SK-N-SH (cell line): ENCODE data around the gene PTCH2. TPM values are rescaled to one million over a fixed set of nuclear protein-coding genes. Genes with fewer than 3 reads are reported as not detected.

ENCODE experiments used
- CTCF ChIA-PET: fragments of 300-600, 350-600 bp; formaldehyde crosslinking; extraction: SDS; loops from one replicate; lab custom pipeline; 2021; lab: Yijun Ruan, JAX
- POLR2A ChIA-PET: fragments of 350-600 bp; sonication (Branson Sonifier 250); formaldehyde crosslinking; extraction: SDS; loops from one replicate; lab custom pipeline; 2020; ENCODE audit warnings: antibody characterized with exemption, inconsistent platforms; lab: Yijun Ruan, JAX
- DNase-seq: peaks from one replicate; pipeline ENCODE4 v3.0.0; 2012
- H2AFZ ChIP-seq: fragments of 200-600 bp; sonication (generic); 2 replicates; pipeline ENCODE4 v1.8.1; 2016; ENCODE audit warnings: antibody characterized with exemption, mild to moderate bottlenecking, low read depth
- H3F3A ChIP-seq: fragments of 200-600 bp; sonication (generic); replicated peaks from 2 replicates; pipeline ENCODE3; 2016; ENCODE audit warnings: antibody characterized with exemption, mild to moderate bottlenecking; ENCODE audit not compliant: insufficient read depth
- H3K27ac ChIP-seq, 2 experiments: fragments of 200-500 bp in 1 of 2; fragments of 200-600 bp in 1 of 2; sonication (Bioruptor generic) in 1 of 2; sonication (generic), shearing (Covaris generic) in 1 of 2; 2 replicates each; pipeline versions ENCODE4 v1.5.1 to v1.6.1; 2014 to 2016; ENCODE audit warnings: low read depth in 2 of 2, inconsistent platforms in 1 of 2, low read length in 1 of 2, mild to moderate bottlenecking in 1 of 2, mixed read lengths in 1 of 2
- H3K27me3 ChIP-seq: fragments of 200-600 bp; sonication (generic), shearing (Covaris generic); 2 replicates; pipeline ENCODE4 v1.6.1; 2016; ENCODE audit warnings: mixed run types; ENCODE audit not compliant: insufficient read depth
- H3K36me3 ChIP-seq, 2 experiments: fragments of 200-500 bp in 1 of 2; fragments of 200-600 bp in 1 of 2; sonication (Bioruptor generic) in 1 of 2; sonication (generic) in 1 of 2; replicated peaks in 1 of 2; 2 replicates each; pipeline versions ENCODE3 to v1.5.1; 2014 to 2016; ENCODE audit warnings: low read length in 1 of 2, mild to moderate bottlenecking in 1 of 2; ENCODE audit not compliant: insufficient read depth in 2 of 2, control insufficient read depth in 1 of 2
- H3K4me1 ChIP-seq, 2 experiments: fragments of 200-500 bp in 1 of 2; fragments of 200-600 bp in 1 of 2; sonication (Bioruptor generic) in 1 of 2; sonication (generic), shearing (Covaris generic) in 1 of 2; 2 replicates each; pipeline versions ENCODE4 v1.5.1 to v1.6.1; 2014 to 2016; ENCODE audit warnings: low read depth in 1 of 2, low read length in 1 of 2, mixed run types in 1 of 2; ENCODE audit not compliant: insufficient read depth in 2 of 2, control insufficient read depth in 1 of 2
- H3K4me2 ChIP-seq: fragments of 200-600 bp; sonication (generic), shearing (Covaris generic); 2 replicates; pipeline ENCODE4 v1.6.1; 2017; ENCODE audit warnings: mixed run types
- H3K4me3 ChIP-seq, 2 experiments: fragments of 200-500 bp in 1 of 2; fragments of 200-600 bp in 1 of 2; sonication (Bioruptor generic) in 1 of 2; sonication (generic), shearing (Covaris generic) in 1 of 2; 2 replicates each; pipeline versions ENCODE4 v1.5.1 to v1.8.1; 2014 to 2016; ENCODE audit warnings: low read depth in 2 of 2, inconsistent platforms in 1 of 2, low read length in 1 of 2, mild to moderate bottlenecking in 1 of 2, mixed read lengths in 1 of 2, moderate library complexity in 1 of 2
- H3K79me2 ChIP-seq: fragments of 200-600 bp; sonication (generic); 2 replicates; pipeline ENCODE4 v1.8.1; 2017; ENCODE audit warnings: mild to moderate bottlenecking; ENCODE audit not compliant: insufficient read depth
- H3K9ac ChIP-seq: fragments of 200-600 bp; sonication (generic); 2 replicates; pipeline ENCODE4 v1.6.1; 2017; ENCODE audit warnings: mixed run types
- H3K9me2 ChIP-seq: fragments of 200-600 bp; sonication (generic); 2 replicates; pipeline ENCODE4 v1.6.1; 2017; ENCODE audit warnings: mixed run types
- H3K9me3 ChIP-seq: fragments of 200-600 bp; sonication (generic); 2 replicates; pipeline ENCODE4 v1.6.1; 2017; ENCODE audit warnings: mixed run types, mild to moderate bottlenecking, moderate library complexity
- H4K20me1 ChIP-seq: fragments of 200-600 bp; sonication (generic); 2 replicates; pipeline ENCODE4 v1.6.1; 2017; ENCODE audit warnings: mild to moderate bottlenecking, mixed run types; ENCODE audit not compliant: insufficient read depth
- CHD2 ChIP-seq: fragments of 150-350 bp; IDR thresholded peaks from 2 replicates; pipeline ENCODE4 v1.6.1; 2018; ENCODE audit warnings: low read length; ENCODE audit not compliant: partially characterized antibody
- ELF1 ChIP-seq: IDR thresholded peaks from 2 replicates; pipeline ENCODE4 v1.4.0; 2012
- EP300 ChIP-seq, 2 experiments: IDR thresholded peaks; 2 replicates each; pipeline versions ENCODE4 v1.4.0 to v1.6.1; 2012; ENCODE audit warnings: borderline replicate concordance in 1 of 2, low read depth in 1 of 2, low read length in 1 of 2
- EZH2phosphoT487 ChIP-seq: fragments of 200-600 bp; sonication (generic); IDR thresholded peaks from 2 replicates; pipeline ENCODE4 v1.6.1; 2017; ENCODE audit warnings: low read depth, mixed run types, mild to moderate bottlenecking, antibody characterized with exemption, moderate library complexity, borderline replicate concordance
- FOXM1 ChIP-seq: IDR thresholded peaks from 2 replicates; pipeline ENCODE4 v1.4.0; 2012; ENCODE audit warnings: low read depth, mild to moderate bottlenecking
- GABPA ChIP-seq: IDR thresholded peaks from 2 replicates; pipeline ENCODE4 v1.4.0; 2012; ENCODE audit warnings: low read depth, mild to moderate bottlenecking
- GATA2 ChIP-seq: sonication (generic); formaldehyde crosslinking; IDR thresholded peaks from 2 replicates; pipeline ENCODE4 v1.5.0; 2020; ENCODE audit warnings: mild to moderate bottlenecking, missing genetic modification reagents
- NRF1 ChIP-seq: IDR thresholded peaks from 2 replicates; pipeline ENCODE4 v1.6.1; 2012; ENCODE audit warnings: low read depth, mild to moderate bottlenecking, low read length
- POLR2AphosphoS5 ChIP-seq: IDR thresholded peaks from 2 replicates; pipeline ENCODE4 v1.6.1; 2012; ENCODE audit warnings: low read depth, low read length
- RAD21 ChIP-seq: IDR thresholded peaks from 2 replicates; pipeline ENCODE4 v1.6.1; 2012; ENCODE audit warnings: mild to moderate bottlenecking, low read length
- REST ChIP-seq: IDR thresholded peaks from 2 replicates; pipeline ENCODE4 v1.6.1; 2012; ENCODE audit warnings: mild to moderate bottlenecking, low read depth, low read length, moderate library complexity
- RXRA ChIP-seq: IDR thresholded peaks from 2 replicates; pipeline ENCODE4 v1.4.0; 2012; ENCODE audit warnings: low read depth, mild to moderate bottlenecking, borderline replicate concordance
- SIN3A ChIP-seq: IDR thresholded peaks from 2 replicates; pipeline ENCODE4 v1.6.1; 2012; ENCODE audit warnings: low read depth, mild to moderate bottlenecking, low read length, moderate library complexity, borderline replicate concordance
- TAF1 ChIP-seq: IDR thresholded peaks from 2 replicates; pipeline ENCODE4 v1.6.1; 2012; ENCODE audit warnings: low read depth, mild to moderate bottlenecking, low read length, moderate library complexity, borderline replicate concordance
- TCF12 ChIP-seq: IDR thresholded peaks from 2 replicates; pipeline ENCODE4 v1.4.0; 2012
- YY1 ChIP-seq: IDR thresholded peaks from 2 replicates; pipeline ENCODE4 v1.4.0; 2012; ENCODE audit warnings: low read depth, mild to moderate bottlenecking
- WGBS: methylation state at CpG from one replicate; pipeline ENCODE4 v1.1.6; 2017; ENCODE audit warnings: low lambda C conversion rate; 5-methylcytosine and 5-hydroxymethylcytosine counted together
- polyA plus RNA-seq, 3 experiments: library from polyadenylated mRNA; depleted of rRNA; stranded (reverse); fragments of >200 nt; gene quantifications; 2 replicates each; pipeline ENCODE4 v1.2.3, GENCODE V29; 2012

The PTCH2 gene
- polyA plus RNA-seq, 1 of the 3 experiments (the other 2 are of a cell fraction) = 1.2 TPM

GRCh38 chr1:44787506-44787905, 55.5 kb downstream of the PTCH2 start:
- peaks cover 0 to 9% of the 10 kb centered on the region in 2 experiments; a peak in 1 of 4 replicates for H3K4me1 ChIP-seq
- no peaks in the 10 kb centered on the region for H3K9me3 ChIP-seq
- no peaks in the 10 kb centered on the region for H3K79me2 ChIP-seq
- H3F3A ChIP-seq = peaks cover 7% of the 10 kb centered on the region
- ChIA-PET POLR2A (interaction anchor here (1.3 to 1.6 kb wide), 3 partner anchors 12 to 13 kb away, joined by 5 to 7 read pairs (median 6); partner anchors contain the start of genes PLK3 and RPS8), CTCF (interaction anchor here (0.7 to 1.5 kb wide), 4 partner anchors 12 to 516 kb away, joined by 3 to 8 read pairs (median 6); partner anchors contain the start of gene RPS8)
- WGBS = 87% methylated on average over 9 of the region's 10 CpGs
- H3K4me3 ChIP-seq = no peak overlapping the region
- H3K27ac ChIP-seq = no peak overlapping the region
- H3K27me3 ChIP-seq = no peaks in the 10 kb centered on the region
- H2AFZ ChIP-seq = no peak overlapping the region
- H4K20me1 ChIP-seq = no peaks in the 10 kb centered on the region
- no peaks in the 10 kb centered on the region for H3K36me3 ChIP-seq
- H3K9ac ChIP-seq = no peak overlapping the region
- no peak for TF ChIP-seq FOXM1
- TF ChIP-seq NRF1 = no peak
- no peak for TF ChIP-seq SIN3A
- TF ChIP-seq CHD2 = no peak
- no peak for TF ChIP-seq RAD21
- no peak for TF ChIP-seq GATA2
- TF ChIP-seq ELF1 = no peak
- no peak for TF ChIP-seq YY1
- TF ChIP-seq REST = no peak
- TF ChIP-seq POLR2AphosphoS5 = no peak
- TF ChIP-seq TAF1 = no peak
- TF ChIP-seq EP300 (IDR thresholded peaks at IDR 0.05; ENCODE audit: borderline replicate concordance in 1 of 2, low read depth in 1 of 2, low read length in 1 of 2) = no peak
- TF ChIP-seq RXRA = no peak
- no peak for TF ChIP-seq EZH2phosphoT487
- TF ChIP-seq TCF12 = no peak
- TF ChIP-seq GABPA = no peak
- no peak for DNase-seq
- no peaks in the 10 kb centered on the region for H3K9me2 ChIP-seq
- no peak overlapping the region for H3K4me2 ChIP-seq
